ENCODE data around the gene ACTL7A.
A peak's percentile ranks its signal among the peaks of the same experiment; 100 is the strongest.
"Not testable (repeated sequence)": the region's sequence is repeated elsewhere in the genome, so short reads cannot be mapped to it uniquely, and the experiment has no call there.

The ACTL7A gene

DNA sequence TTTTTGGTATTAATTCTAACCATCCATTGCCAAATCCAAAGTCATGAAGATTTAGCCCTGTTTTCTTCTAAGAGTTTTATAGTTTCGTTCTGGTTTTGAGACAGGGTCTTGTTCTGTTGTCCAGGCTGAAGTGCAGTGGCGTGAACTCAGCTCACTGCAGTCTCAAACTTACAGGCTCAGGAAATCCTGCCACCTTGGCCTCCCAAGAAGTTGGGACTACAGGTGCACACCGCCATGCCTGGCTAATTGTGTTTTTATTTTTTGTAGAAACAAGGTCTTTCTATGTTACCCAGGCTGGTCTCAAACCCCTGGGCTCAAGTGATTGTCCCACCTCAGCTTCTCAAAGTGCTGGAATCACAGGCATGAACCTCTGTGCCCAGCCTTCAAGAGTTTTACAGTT is 21.0 kb downstream of the ACTL7A start:
- Histone ChIP-seq H3K27me3 (ENCODE audit: insufficient read depth, low read length, poor library complexity) (no peaks in the 10 kb centered on the region), H3K79me2 (ENCODE audit: control insufficient read depth, insufficient read depth, low read length) (no peaks in the 10 kb centered on the region), H2BK120ac (ENCODE audit: low read depth, low read length) (no peak overlapping the region), H3K36me3 (ENCODE audit: control insufficient read depth, insufficient read depth, low read length) (peaks cover 2% of the 10 kb centered on the region), H3K27ac (ENCODE audit: low read depth, low read length) (no peak overlapping the region), H3K4me1 (ENCODE audit: control insufficient read depth, low read depth, low read length) (no peaks in the 10 kb centered on the region), H3K4me3 (ENCODE audit: low read length) (no peak overlapping the region), H3K56ac (ENCODE audit: low read length) (no peak overlapping the region), H2AK5ac (ENCODE audit: low read length) (no peak overlapping the region), H4K8ac (ENCODE audit: low read depth, low read length) (peak overlapping the region; percentile 86), H3K4ac (ENCODE audit: low read depth, low read length) (no peak overlapping the region), H2BK5ac (ENCODE audit: low read length) (no peak overlapping the region), H3K18ac (ENCODE audit: low read length) (no peak overlapping the region), H3K23ac (ENCODE audit: low read length) (no peak overlapping the region), H3K9ac (ENCODE audit: low read length) (no peak overlapping the region), H3K4me2 (ENCODE audit: low read length) (no peak overlapping the region), H3K79me1 (ENCODE audit: low read length) (no peaks in the 10 kb centered on the region), H2BK15ac (replicated peaks; ENCODE audit: low read depth) (no peak overlapping the region), H4K5ac (ENCODE audit: low read length) (no peak overlapping the region)
- no CpG with 5 or more reads among the region's 3 CpGs for WGBS (ENCODE audit: extremely low coverage, insufficient coverage, low lambda C conversion rate)
- no peak for DNase-seq

- Histone ChIP-seq H3K4me2 (ENCODE audit: low read length) (no peak overlapping the region), H3K9ac (ENCODE audit: low read length) (no peak overlapping the region), H3K23ac (ENCODE audit: low read length) (no peak overlapping the region), H3K4ac (ENCODE audit: low read depth, low read length) (no peak overlapping the region), H3K27ac (ENCODE audit: low read depth, low read length) (no peak overlapping the region), H2BK15ac (replicated peaks; ENCODE audit: low read depth) (no peak overlapping the region), H3K27me3 (ENCODE audit: insufficient read depth, low read length, poor library complexity) (no peaks in the 10 kb centered on the region), H2BK5ac (ENCODE audit: low read length) (no peak overlapping the region), H3K36me3 (ENCODE audit: control insufficient read depth, insufficient read depth, low read length) (peaks cover 2% of the 10 kb centered on the region), H2AK5ac (ENCODE audit: low read length) (no peak overlapping the region), H3K79me2 (ENCODE audit: control insufficient read depth, insufficient read depth, low read length) (no peaks in the 10 kb centered on the region), H4K5ac (ENCODE audit: low read length) (no peak overlapping the region), H3K56ac (ENCODE audit: low read length) (no peak overlapping the region), H3K79me1 (ENCODE audit: low read length) (no peaks in the 10 kb centered on the region), H3K18ac (ENCODE audit: low read length) (no peak overlapping the region), H3K4me1 (ENCODE audit: control insufficient read depth, low read depth, low read length) (no peaks in the 10 kb centered on the region), H2BK120ac (ENCODE audit: low read depth, low read length) (no peak overlapping the region), H4K8ac (ENCODE audit: low read depth, low read length) (no peak overlapping the region), H3K4me3 (ENCODE audit: low read length) (no peak overlapping the region)
- no peak for DNase-seq
- no CpG with 5 or more reads among the region's 3 CpGs for WGBS (ENCODE audit: extremely low coverage, insufficient coverage, low lambda C conversion rate)
Observed at GRCh38 chr9:108884701-108885100, 22.6 kb downstream of the ACTL7A start.

- Histone ChIP-seq H3K23ac (ENCODE audit: low read length) (no peak overlapping the region), H3K36me3 (ENCODE audit: control insufficient read depth, insufficient read depth, low read length) (peaks cover 4% of the 10 kb centered on the region), H3K27ac (ENCODE audit: low read depth, low read length) (no peak overlapping the region), H3K79me2 (ENCODE audit: control insufficient read depth, insufficient read depth, low read length) (no peaks in the 10 kb centered on the region), H3K4me1 (ENCODE audit: control insufficient read depth, low read depth, low read length) (no peaks in the 10 kb centered on the region), H4K5ac (ENCODE audit: low read length) (no peak overlapping the region), H2BK5ac (ENCODE audit: low read length) (no peak overlapping the region), H3K56ac (ENCODE audit: low read length) (no peak overlapping the region), H3K4ac (ENCODE audit: low read depth, low read length) (no peak overlapping the region), H2AK5ac (ENCODE audit: low read length) (no peak overlapping the region), H3K27me3 (ENCODE audit: insufficient read depth, low read length, poor library complexity) (no peaks in the 10 kb centered on the region), H3K4me3 (ENCODE audit: low read length) (no peak overlapping the region), H4K8ac (ENCODE audit: low read depth, low read length) (no peak overlapping the region), H3K9ac (ENCODE audit: low read length) (no peak overlapping the region), H3K18ac (ENCODE audit: low read length) (no peak overlapping the region), H2BK120ac (ENCODE audit: low read depth, low read length) (no peak overlapping the region), H2BK15ac (replicated peaks; ENCODE audit: low read depth) (no peak overlapping the region), H3K4me2 (ENCODE audit: low read length) (no peak overlapping the region), H3K79me1 (ENCODE audit: low read length) (no peaks in the 10 kb centered on the region)
- no CpG with 5 or more reads among the region's 1 CpG for WGBS (ENCODE audit: extremely low coverage, insufficient coverage, low lambda C conversion rate)
- DNase-seq = peak; percentile 2
Observed at GRCh38 chr9:108885643-108886348, 23.7 kb downstream of the ACTL7A start.

GRCh38 chr9:108886594-108887271 is 24.7 kb downstream of the ACTL7A start:
- not testable (repeated sequence) for H4K5ac ChIP-seq (ENCODE audit: low read length); H4K8ac ChIP-seq (ENCODE audit: low read depth, low read length); H3K27me3 ChIP-seq (ENCODE audit: insufficient read depth, low read length, poor library complexity); H3K56ac ChIP-seq (ENCODE audit: low read length); H3K36me3 ChIP-seq (ENCODE audit: control insufficient read depth, insufficient read depth, low read length); H2BK15ac ChIP-seq (replicated peaks; ENCODE audit: low read depth); H3K18ac ChIP-seq (ENCODE audit: low read length); H3K4me3 ChIP-seq (ENCODE audit: low read length); H3K9ac ChIP-seq (ENCODE audit: low read length); H3K23ac ChIP-seq (ENCODE audit: low read length); H3K4me1 ChIP-seq (ENCODE audit: control insufficient read depth, low read depth, low read length); H3K27ac ChIP-seq (ENCODE audit: low read depth, low read length); H2BK5ac ChIP-seq (ENCODE audit: low read length); H2BK120ac ChIP-seq (ENCODE audit: low read depth, low read length); H3K79me2 ChIP-seq (ENCODE audit: control insufficient read depth, insufficient read depth, low read length); H3K4me2 ChIP-seq (ENCODE audit: low read length); DNase-seq; H2AK5ac ChIP-seq (ENCODE audit: low read length); H3K4ac ChIP-seq (ENCODE audit: low read depth, low read length); H3K79me1 ChIP-seq (ENCODE audit: low read length)
- no CpG with 5 or more reads among the region's 3 CpGs for WGBS (ENCODE audit: extremely low coverage, insufficient coverage, low lambda C conversion rate)

DNA sequence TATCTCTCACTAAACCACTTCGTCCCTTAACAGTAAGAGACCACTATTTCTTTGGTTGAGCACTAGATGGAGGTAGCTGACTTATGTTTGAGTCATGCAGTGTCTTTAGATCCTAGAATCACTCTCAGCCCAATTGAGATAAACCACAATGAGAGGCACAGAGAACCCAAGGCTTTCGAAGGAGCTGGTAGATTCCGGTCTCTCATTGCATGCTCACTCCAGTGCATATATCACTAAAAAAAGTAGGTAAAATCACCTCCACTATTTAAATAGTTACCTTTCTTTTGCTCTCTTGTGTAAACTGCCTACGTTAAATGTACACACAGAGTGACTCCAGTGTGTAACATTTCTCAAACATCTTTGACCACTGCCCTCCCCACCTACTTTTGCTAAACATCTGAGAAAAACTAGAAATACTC is 27.6 kb downstream of the ACTL7A start:
- DNase-seq = peak; percentile 18
- WGBS (ENCODE audit: extremely low coverage, insufficient coverage, low lambda C conversion rate) = no CpG with 5 or more reads among the region's 4 CpGs

More for the DNA sequence above, 27.6 kb downstream of the ACTL7A start:
- Histone ChIP-seq H3K4me3 (ENCODE audit: low read length) (no peak overlapping the region), H3K56ac (ENCODE audit: low read length) (no peak overlapping the region), H3K9ac (ENCODE audit: low read length) (no peak overlapping the region), H4K8ac (ENCODE audit: low read depth, low read length) (no peak overlapping the region), H2BK120ac (ENCODE audit: low read depth, low read length) (no peak overlapping the region), H3K27ac (ENCODE audit: low read depth, low read length) (no peak overlapping the region), H3K79me1 (ENCODE audit: low read length) (no peaks in the 10 kb centered on the region), H3K4me2 (ENCODE audit: low read length) (no peak overlapping the region), H4K5ac (ENCODE audit: low read length) (no peak overlapping the region), H3K4ac (ENCODE audit: low read depth, low read length) (no peak overlapping the region), H3K36me3 (ENCODE audit: control insufficient read depth, insufficient read depth, low read length) (peaks cover 4% of the 10 kb centered on the region), H2BK15ac (replicated peaks; ENCODE audit: low read depth) (no peak overlapping the region), H3K27me3 (ENCODE audit: insufficient read depth, low read length, poor library complexity) (no peaks in the 10 kb centered on the region), H2AK5ac (ENCODE audit: low read length) (no peak overlapping the region), H3K23ac (ENCODE audit: low read length) (no peak overlapping the region), H3K4me1 (ENCODE audit: control insufficient read depth, low read depth, low read length) (no peaks in the 10 kb centered on the region), H3K18ac (ENCODE audit: low read length) (no peak overlapping the region), H3K79me2 (ENCODE audit: control insufficient read depth, insufficient read depth, low read length) (no peaks in the 10 kb centered on the region), H2BK5ac (ENCODE audit: low read length) (no peak overlapping the region)

All from mesendoderm (in vitro differentiated cells).